Esophagus (tissue), 2 donors: ENCODE results near the gene EIF3L. TPM values are rescaled to one million over a fixed set of nuclear protein-coding genes. Genes with fewer than 3 reads are reported as not detected.

ENCODE experiments used
- H3K27ac ChIP-seq, 2 donors: one replicate each; pipeline ENCODE4 v1.5.1; 2013; ENCODE audit warnings: low read depth in 2 of 2, mild to moderate bottlenecking in 2 of 2, inconsistent platforms in 1 of 2, low read length in 1 of 2, moderate library complexity in 1 of 2
- H3K27me3 ChIP-seq, 2 donors: one replicate each; pipeline ENCODE4 v1.6.1; 2013; ENCODE audit warnings: low read length in 2 of 2, control low read depth in 1 of 2, mild to moderate bottlenecking in 1 of 2; ENCODE audit not compliant: insufficient read depth in 2 of 2, control insufficient read depth in 1 of 2
- H3K36me3 ChIP-seq, 2 donors: one replicate each; pipeline ENCODE4 v1.6.1; 2013; ENCODE audit warnings: low read length in 1 of 2; ENCODE audit not compliant: control insufficient read depth in 2 of 2, insufficient read depth in 2 of 2
- H3K4me1 ChIP-seq, 2 donors: one replicate each; pipeline ENCODE4 v1.6.1; 2013; ENCODE audit warnings: low read length in 1 of 2; ENCODE audit not compliant: control insufficient read depth in 2 of 2, insufficient read depth in 2 of 2
- H3K4me3 ChIP-seq, 2 donors: one replicate each; pipeline ENCODE4 v1.5.1; 2013; ENCODE audit warnings: low read length in 2 of 2, mild to moderate bottlenecking in 2 of 2, low read depth in 1 of 2, moderate library complexity in 1 of 2
- H3K9me3 ChIP-seq, 2 donors: one replicate each; pipeline ENCODE4 v1.6.1; 2013; ENCODE audit warnings: mild to moderate bottlenecking in 2 of 2, low read depth in 1 of 2, low read length in 1 of 2, moderate library complexity in 1 of 2; ENCODE audit not compliant: control insufficient read depth in 2 of 2, insufficient read depth in 1 of 2
- WGBS, 2 donors: extraction: QIAGEN DNeasy Blood & Tissue Kit; methylation state at CpG; one replicate each; pipeline ENCODE4 v1.1.7; 2013; 5-methylcytosine and 5-hydroxymethylcytosine counted together
- polyA plus RNA-seq, 2 donors: library from polyadenylated mRNA; stranded (reverse); fragments of 200-250 nt; gene quantifications; one replicate each; pipeline ENCODE4 v1.2.3, GENCODE V29; 2013
- donor health status: healthy with polysubstance abuse.
- donor health status: Bipolar disorder and iron deficiency.

The EIF3L gene
- polyA plus RNA-seq, 2 donors: 113 to 265 TPM

DNA sequence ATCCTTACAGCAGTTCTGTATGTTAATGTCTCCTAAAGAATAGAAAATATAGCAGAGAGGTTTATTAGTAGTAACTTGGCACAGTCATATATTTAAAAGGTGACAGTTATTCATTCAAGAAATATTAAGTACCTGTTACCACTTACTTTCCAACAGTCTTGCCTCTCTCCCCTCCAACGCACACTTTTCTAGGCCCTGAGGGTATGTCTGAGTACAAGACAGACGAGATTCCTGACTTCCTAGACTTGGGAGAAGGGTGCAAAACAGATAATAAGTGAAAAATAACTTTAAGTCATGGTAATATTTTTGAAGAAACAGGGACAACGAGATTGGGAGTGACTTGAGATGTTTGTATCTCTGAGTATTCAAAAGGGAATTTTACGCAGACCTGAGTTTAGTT lies 1.6 kb downstream of the EIF3L start:
- Histone ChIP-seq H3K27ac (no peak overlapping the region), H3K9me3 (no peaks in the 10 kb centered on the region), H3K27me3 (no peaks in the 10 kb centered on the region), H3K36me3 (peaks cover 2 to 21% of the 10 kb centered on the region in 2 donors), H3K4me3 (no peak overlapping the region), H3K4me1 (peaks cover 0 to 3% of the 10 kb centered on the region in 2 donors)
- WGBS, 2 donors: 70 to 75% methylated on average over 4 of the region's 4 CpGs

DNA sequence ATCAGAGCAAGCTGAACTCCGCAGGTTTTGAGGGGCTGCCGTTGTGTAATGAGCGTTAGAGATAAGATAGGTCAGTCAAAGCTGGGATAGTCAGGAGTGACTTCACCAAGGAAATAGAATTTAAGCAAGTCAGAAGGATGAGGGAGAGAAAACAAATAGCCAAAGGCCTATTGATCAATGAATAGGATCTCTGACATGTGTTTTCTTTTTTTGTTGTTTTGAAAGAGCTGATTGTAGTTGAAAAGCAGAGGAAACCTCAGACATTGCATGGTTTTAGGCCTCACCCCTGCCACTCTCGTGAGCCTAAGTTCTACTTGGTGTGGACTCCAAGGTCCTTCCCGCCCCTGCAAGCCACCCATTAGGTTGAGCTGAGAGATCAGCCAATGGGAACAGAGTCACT lies 3.2 kb downstream of the EIF3L start:
- Histone ChIP-seq H3K36me3 (peaks cover 2 to 25% of the 10 kb centered on the region in 2 donors), H3K27me3 (no peaks in the 10 kb centered on the region), H3K4me1 (peaks cover 0 to 3% of the 10 kb centered on the region in 2 donors), H3K4me3 (no peak overlapping the region), H3K27ac (no peak overlapping the region), H3K9me3 (no peaks in the 10 kb centered on the region)
- whole genome bisulfite sequencing, 2 donors: 71 to 87% methylated on average over 5 of the region's 5 CpGs

DNA sequence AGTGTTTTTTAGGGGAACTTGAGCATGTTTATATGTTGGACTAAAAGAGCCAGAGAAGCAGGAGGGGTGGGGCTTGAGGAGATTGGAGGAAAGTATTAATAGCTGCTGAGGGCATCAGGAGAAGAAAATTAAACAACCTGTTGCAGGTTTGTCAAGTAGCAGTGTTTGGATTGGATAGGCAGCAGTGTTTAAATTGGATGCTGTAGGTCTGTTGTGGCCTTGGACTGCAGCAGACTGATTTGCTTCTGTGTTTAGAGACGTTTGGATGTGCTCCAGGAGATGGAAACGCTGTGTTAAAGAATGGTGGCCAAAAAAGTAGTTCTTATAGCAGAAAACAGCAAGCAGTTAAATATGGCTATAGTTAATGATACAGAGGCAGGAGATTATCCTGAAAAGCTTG lies 5.7 kb downstream of the EIF3L start:
- 36 to 38% methylated on average over 2 of the region's 2 CpGs for WGBS, 2 donors
- peaks cover 6 to 31% of the 10 kb centered on the region in 2 donors for H3K36me3 ChIP-seq
- H3K27me3 ChIP-seq: no peaks in the 10 kb centered on the region
- H3K4me3 ChIP-seq: no peak overlapping the region
- no peaks in the 10 kb centered on the region for H3K9me3 ChIP-seq
- peaks cover 0 to under 1% of the 10 kb centered on the region in 2 donors for H3K4me1 ChIP-seq
- H3K27ac ChIP-seq: no peak overlapping the region

DNA sequence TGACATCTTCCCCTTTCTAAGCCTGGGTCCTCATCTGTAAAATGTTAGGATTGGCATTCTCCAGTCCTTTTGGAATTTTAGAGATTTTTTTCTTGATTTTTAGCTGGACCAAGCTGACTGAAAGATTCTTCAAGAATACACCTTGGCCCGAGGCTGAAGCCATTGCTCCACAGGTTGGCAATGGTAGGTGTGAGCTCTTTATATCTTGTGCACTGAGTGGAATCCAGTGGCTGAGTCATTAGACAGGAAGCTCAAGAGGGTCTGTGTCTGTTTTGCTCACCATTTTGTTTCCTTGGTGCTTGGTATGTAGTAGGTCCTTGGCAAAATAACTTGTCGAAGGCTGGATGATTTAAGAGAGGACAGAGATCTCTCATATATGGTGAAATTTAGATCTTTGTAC lies 6.2 kb downstream of the EIF3L start:
- Histone ChIP-seq H3K36me3 (peaks cover 6 to 31% of the 10 kb centered on the region in 2 donors), H3K27ac (no peak overlapping the region), H3K27me3 (no peaks in the 10 kb centered on the region), H3K4me1 (no peaks in the 10 kb centered on the region), H3K9me3 (no peaks in the 10 kb centered on the region), H3K4me3 (no peak overlapping the region)
- 89 to 90% methylated on average over 2 of the region's 2 CpGs for WGBS, 2 donors

DNA sequence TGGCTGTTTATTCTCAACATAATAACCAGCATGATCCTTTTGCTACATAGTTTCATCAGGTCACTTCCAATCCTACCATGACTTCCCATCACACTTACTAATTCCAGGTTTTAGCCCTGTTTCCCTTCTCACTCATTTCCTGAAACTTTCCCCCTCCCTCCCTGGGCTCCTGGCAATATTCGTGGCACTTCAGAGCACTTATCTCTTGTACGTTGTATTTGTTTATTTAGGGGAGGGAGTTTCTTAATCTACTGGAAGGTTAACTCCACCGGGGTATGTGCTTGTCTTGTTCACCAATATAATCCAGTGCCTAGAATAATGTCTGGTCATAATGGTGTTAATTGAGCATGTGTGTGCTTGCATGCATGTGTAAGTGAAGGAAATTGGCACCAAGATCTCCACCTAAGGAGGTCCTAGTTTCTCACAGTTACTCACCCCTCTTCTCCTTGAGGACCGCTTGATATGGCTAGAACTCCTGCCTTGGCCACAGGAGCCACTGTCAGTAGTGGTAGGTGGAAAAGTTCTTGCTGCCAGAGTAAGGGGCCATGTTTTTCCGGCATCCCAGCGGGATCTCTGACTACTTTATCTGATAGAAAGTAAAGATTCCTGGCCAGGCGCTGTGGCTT lies 11.7 kb downstream of the EIF3L start:
- Histone ChIP-seq H3K27me3 (no peaks in the 10 kb centered on the region), H3K27ac (no peak overlapping the region), H3K36me3 (peaks cover 21 to 37% of the 10 kb centered on the region in 2 donors), H3K4me1 (no peaks in the 10 kb centered on the region), H3K4me3 (no peak overlapping the region), H3K9me3 (no peaks in the 10 kb centered on the region)
- WGBS, 2 donors: 62 to 66% methylated on average over 7 of the region's 7 CpGs

DNA sequence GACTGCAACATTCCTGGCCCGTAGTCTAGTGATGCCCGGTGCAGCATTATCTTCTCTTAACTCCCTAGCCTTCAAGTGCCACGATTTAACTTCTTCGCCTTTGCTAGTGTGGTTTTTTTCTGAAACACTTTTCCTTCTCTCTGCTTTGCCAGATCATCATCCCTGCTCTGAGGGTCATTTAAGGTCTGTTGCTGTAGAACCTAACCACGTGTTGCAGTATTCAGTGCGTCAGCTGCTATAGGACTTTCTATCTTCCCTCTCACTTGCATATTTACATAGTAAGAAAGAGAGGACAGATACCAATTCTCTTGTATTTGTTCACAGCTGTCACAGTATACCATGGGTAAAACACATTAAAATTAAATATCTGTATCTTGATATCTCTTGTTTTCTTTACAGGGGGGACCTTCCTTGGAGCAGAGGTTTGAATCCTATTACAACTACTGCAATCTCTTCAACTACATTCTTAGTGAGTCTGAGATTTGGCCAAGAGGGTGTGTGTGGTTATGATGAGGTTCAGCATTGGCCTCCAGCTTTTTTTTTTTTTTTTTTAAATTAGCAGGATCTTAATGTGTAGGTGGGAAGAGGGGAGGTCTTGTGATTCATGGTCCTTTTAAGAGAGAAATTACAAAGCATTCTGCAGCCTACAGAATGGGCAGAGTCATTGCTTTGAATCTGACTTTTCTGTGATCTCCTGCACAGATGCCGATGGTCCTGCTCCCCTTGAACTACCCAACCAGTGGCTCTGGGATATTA lies 13.5 kb downstream of the EIF3L start:
- 67 to 85% methylated on average over 7 of the region's 7 CpGs for WGBS, 2 donors
- no peaks in the 10 kb centered on the region for H3K9me3 ChIP-seq
- no peak overlapping the region for H3K27ac ChIP-seq
- peaks cover 21 to 33% of the 10 kb centered on the region in 2 donors for H3K36me3 ChIP-seq
- H3K4me1 ChIP-seq: no peaks in the 10 kb centered on the region
- H3K27me3 ChIP-seq: no peaks in the 10 kb centered on the region
- H3K4me3 ChIP-seq: no peak overlapping the region

DNA sequence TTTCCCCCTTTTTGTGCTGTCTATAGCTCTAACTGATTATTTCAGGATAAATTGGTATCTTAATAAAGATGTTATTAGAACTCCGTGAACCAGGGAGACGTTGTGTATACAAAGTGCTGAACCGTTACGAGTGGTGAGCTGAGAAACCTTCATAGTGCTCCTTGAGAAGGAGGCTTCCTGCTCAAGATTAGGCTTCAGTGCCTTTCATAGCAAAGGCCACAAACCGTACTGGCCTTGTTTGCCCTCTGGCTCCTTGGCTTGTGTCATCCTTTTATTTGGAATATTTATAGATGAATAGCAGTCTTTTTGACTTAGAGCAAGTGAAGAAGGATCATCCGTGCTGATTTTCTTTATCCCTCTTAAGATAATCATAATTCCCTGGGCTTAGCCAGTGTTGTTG lies 16.3 kb downstream of the EIF3L start:
- Histone ChIP-seq H3K4me3 (no peak overlapping the region), H3K9me3 (no peaks in the 10 kb centered on the region), H3K36me3 (peaks cover 30 to 39% of the 10 kb centered on the region in 2 donors), H3K4me1 (no peaks in the 10 kb centered on the region), H3K27ac (no peak overlapping the region), H3K27me3 (no peaks in the 10 kb centered on the region)
- 80 to 82% methylated on average over 6 of the region's 6 CpGs for WGBS, 2 donors

DNA sequence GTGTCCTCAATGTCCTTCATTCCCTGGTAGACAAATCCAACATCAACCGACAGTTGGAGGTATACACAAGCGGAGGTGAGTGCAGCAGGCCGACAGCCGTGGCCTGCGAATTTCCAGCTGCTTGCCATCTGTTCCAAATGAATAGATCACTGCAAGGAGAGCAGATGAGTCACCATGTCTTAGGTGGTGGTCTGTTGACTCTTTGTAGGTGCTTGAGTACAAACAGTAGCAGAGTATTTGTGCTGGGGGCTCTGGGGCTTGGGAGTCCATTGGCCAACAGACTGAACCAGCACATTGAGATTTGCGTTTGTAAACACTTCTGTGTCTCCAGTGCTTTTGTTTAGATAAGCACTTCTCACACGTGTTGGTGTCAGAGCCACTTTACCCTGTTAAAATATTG lies 21.1 kb downstream of the EIF3L start:
- Histone ChIP-seq H3K27ac (no peak overlapping the region), H3K4me1 (no peaks in the 10 kb centered on the region), H3K4me3 (no peak overlapping the region), H3K9me3 (no peaks in the 10 kb centered on the region), H3K36me3 (peaks cover 17 to 30% of the 10 kb centered on the region in 2 donors), H3K27me3 (no peaks in the 10 kb centered on the region)
- WGBS, 2 donors: 67 to 76% methylated on average over 7 of the region's 7 CpGs

DNA sequence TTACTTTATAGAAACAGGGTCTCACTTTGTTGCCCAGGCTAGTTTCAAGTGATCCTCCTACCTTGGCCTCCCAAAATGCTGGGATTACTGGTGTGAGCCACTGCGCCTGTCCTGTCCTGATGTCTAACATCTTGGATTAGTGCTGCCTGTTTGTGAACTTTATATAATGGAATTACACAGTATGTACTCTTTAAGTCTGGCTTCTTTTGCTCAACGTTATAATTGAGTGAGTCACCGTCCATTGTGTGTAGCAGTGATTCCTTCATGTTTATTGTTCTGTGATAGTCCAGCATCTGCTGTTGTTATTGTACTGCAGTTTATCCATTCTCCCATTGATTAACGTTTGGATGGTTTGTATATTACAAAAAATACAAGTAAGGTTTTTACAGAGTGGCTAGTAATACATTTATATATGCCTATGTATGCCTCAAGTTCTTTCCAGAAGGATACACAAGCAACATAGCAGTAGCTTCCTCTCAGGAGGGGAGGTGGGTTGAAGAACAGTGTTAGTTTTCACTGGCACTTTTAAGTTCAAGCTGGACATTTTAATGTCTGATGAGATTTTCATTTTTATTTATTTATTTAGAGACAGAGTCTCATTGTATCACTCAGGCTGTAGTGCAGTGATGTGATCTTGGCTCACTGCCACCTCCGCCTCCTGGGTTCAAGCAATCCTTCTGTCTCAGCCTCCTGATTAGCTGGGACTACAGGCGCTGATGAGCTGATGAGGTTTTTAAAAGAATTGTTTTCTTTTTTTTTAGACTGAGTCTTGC lies 31.6 kb downstream of the EIF3L start:
- H3K9me3 ChIP-seq: no peaks in the 10 kb centered on the region
- peak overlapping the region in 1 of 2 donors; percentile 49 for H3K27ac ChIP-seq
- no peak overlapping the region for H3K4me3 ChIP-seq
- H3K27me3 ChIP-seq: no peaks in the 10 kb centered on the region
- 56 to 60% methylated on average over 6 of the region's 6 CpGs for WGBS, 2 donors
- H3K4me1 ChIP-seq: no peaks in the 10 kb centered on the region
- peaks cover 12 to 14% of the 10 kb centered on the region in 2 donors for H3K36me3 ChIP-seq
